HL-60/S4 (cell line): ENCODE data around the gene PRDM11.

ENCODE experiments used
- in situ Hi-C: fragments of 300-500 bp; cut with MboI; formaldehyde crosslinking; loops from 2 replicates; pipeline ENCODE4 v1.14.3; 2022; ENCODE audit warnings: low sequenced_read_pairs

The PRDM11 gene

GRCh38 chr11:45133878-45134277 is 12.6 kb upstream of the PRDM11 start:
- in situ Hi-C loops, result no loop called here

DNA sequence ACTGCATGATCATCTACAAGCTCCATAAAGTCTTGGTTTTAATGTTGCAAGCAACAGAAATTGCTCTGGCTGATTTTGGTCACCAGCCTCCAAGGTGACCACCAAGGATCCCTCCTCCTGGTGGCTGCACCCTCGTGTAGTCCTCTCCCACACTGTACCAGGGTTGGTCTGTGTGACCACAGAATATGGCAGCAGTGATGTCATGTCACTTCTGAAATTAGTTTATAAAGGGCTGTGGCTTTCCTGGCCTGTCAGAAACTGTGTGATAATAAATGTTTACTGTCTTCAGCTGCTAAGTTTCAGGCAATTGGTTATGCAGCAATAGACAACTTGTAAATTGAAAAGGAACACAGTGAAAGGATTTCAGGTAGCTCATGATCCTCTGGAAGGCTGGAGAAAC is 5.3 kb upstream of the PRDM11 start:
- in situ Hi-C loops, result no loop called here

GRCh38 chr11:45141631-45142030 is 4.8 kb upstream of the PRDM11 start:
- in situ Hi-C loops, result no loop called here

DNA sequence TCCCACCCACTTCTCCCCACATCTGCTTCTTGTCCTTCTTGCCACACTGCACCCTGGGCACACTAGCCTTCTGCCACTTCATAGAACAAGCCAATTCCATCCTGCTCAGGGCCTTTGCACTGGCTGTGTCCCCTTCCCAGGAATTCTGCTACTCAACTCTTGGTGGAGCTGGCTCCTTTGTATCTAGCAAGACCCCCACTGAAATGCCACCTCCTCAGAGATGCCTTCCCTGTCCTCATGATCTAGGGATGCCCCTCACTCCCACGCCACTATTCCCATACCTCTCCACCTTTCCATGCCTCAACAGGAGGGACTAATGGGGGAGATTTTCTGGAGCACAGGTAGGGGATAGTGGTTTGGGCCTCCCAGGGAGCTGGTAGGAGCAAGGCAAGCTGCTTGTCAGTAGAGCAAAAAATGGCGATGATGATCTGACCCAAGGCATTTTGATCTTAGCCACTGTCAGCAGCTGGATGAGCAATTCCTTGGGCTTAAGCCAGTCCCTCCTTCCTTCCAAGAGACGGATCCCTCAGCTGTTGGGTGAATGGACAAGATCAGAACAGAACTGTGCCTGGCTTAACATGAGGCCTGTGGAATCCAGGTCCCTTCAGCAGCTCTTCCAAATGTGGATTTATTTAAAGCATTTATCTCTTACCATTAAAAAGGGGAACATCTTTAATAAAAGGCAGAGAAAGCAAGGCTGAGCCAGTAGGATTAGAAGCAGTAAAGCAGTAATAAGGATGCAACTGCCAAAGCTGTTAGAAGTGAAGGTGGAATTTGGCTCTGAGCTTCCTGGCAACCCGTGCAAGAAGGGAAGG is 4.0 kb upstream of the PRDM11 start:
- in situ Hi-C loops, result no loop called here

DNA sequence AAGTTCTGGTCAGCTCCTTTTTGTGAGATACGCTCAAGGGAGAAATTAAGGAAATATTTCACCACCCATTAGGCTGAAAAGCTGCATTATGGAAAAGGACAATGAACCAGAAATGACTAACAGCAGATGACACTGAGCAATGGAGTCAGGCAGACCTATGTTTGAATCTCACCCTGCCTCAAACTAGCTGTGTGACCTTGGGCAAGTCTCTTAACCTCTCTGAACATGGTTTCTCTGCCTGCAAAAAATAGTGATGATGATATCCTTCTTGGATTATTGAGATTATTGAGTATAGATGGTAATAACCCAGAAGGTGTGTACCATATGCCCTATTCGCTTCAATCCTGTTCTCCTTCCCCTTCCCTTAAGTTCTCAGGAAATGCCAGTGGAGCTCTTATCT is 2.9 kb upstream of the PRDM11 start:
- in situ Hi-C loops, result no loop called here

DNA sequence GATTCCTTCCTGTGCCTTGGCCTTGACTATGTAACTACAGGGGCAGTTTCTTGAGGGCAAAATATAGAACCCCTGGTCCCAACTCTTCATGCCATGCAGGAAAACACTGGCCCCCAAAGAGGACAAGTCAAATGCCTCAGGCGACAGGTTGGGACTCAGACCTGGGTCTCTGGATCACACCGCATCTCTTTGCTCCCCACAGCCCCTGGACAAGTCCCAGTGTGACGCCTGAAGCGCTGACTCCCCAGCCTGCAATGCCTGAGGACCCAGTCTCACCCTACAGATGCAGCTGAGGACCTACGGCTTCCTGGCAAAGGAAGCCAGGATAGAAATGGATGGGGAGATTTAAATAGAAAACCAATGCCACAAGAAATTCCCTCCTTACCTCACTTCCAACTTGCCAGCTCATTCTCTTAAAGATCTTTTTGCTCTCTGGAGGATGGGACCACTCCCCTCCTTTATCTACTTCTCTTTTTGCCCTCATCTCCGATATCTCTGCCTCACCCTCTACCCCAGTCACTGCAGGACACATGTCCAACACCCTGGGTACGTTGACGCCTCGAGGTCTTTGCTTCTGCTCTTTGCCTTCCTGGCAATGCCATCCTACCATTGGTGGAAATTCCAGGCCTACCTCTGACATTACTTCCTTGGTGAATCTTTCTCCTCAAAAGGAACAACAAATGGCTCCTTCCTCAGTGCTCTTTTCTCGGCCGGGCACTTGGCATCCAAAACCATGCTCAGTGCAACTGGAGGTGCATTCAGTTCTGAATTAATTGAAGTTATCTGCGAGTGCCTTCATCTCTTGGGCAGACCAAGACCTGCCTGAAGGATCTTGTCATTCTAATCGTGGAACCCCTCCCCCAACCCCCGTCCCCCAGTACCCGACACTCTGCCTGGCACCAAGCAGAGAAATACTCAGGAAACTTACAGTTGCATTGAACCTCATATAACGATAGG is 2.0 kb upstream of the PRDM11 start:
- in situ Hi-C loops, result no loop called here

- in situ Hi-C loops, result no loop called here
Measured at GRCh38 chr11:45145083-45145378, 1.4 kb upstream of the PRDM11 start.

- in situ Hi-C loops, result no loop called here
Measured at GRCh38 chr11:45145379-45146071, 914 bp upstream of the PRDM11 start.

DNA sequence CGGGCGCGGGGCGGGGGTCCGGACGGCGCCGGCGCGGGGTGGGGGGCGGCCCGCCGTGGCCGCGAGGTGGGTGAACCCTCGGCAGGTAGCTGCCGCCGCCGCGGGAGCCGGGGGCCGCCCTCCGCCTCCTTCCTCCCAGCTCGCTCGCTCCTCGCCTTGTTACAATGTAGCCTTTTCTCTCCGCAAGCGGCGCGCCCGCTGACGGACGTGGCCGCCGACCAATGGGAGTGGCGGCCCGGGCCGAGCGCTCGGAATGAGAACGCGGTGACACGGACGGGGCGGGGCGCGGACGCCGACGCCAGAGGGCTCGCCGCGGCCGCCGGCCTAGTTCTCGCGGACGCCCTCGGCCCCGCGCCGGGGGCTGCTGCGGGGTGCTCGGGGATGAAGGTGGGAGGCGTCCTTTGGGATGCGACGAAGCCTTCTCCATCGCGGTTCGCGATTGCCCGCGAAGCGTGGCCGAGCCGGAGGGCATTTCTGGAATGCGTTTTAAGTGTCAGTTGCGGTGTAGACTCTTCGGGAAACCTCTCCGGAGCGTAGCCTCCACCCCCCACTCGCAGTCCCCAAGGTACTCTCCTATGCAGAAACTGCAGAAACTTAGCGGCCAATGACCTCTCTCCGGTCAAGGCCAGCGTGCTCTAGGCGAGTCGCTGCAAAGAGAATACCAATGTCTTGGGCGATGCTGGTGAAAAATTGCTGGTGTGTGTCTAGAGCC is 734 bp downstream of the PRDM11 start:
- in situ Hi-C loops, result no loop called here

- in situ Hi-C loops, result no loop called here
Measured at GRCh38 chr11:45147891-45148675, 1.6 kb downstream of the PRDM11 start.

- in situ Hi-C loops, result no loop called here
Measured at GRCh38 chr11:45149483-45150056, 3.1 kb downstream of the PRDM11 start.

DNA sequence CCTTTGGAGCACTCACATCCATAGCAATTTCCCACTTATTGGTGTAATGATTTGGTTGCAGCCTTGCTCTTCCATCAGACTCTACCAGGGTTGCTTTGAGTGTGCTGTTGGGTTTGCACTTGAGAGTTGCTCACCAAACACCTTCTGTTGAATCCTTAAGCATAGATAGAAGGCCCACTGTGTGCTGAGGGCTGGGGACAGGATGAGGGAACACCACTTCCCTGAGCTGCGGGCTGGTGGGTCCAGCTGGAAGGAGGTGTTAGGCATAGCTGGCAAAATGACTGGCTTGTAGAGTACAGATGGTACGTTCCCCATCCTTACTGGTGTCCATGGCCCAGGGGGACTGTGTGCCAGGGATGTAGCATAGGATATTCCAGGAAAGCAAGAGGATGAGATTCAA is 3.9 kb downstream of the PRDM11 start:
- in situ Hi-C loops, result no loop called here

GRCh38 chr11:45150943-45151342 is 4.5 kb downstream of the PRDM11 start:
- in situ Hi-C loops, result no loop called here

GRCh38 chr11:45151362-45151982 is 5.0 kb downstream of the PRDM11 start:
- in situ Hi-C loops, result no loop called here

DNA sequence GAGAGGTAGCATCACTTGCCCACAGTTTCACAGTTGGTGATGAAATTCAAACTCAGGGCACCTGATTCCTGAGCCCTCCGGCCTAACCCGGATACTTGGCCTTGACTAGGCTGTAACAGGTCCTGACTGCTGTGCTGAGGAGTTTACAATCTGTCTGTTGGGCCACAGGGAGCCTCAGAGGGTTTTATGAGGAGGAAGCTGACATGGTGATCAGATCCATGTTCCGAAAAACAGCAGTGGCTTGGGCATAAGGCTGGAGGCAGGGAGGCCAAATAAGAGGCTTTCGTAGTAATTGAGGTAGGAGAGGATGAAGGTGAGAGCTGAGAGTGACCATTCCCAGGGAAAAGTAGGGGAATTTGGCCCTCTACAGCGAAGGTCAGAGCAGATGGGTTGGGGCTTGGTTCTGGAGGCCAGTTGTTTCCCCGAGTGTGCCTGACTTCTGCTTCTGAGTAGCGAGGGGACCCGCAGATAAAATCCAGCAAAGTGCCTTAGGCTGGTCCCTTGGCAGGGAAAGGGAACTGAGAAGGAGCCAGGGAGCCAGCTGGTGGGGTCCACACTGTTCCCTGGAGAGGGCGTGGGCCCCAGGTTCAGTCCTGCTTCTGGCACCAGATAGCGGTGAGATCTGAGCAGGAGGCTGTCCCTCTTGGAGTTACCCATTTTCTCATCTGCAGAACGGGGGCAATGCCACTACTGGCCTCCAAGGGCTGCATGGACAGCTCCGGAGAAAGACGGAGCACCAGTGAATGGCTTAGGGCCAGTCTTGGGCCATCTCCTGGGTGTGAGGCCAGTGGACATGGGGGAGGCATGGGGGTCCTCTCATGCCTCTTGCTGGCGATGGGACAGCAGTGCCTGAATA is 6.5 kb downstream of the PRDM11 start:
- in situ Hi-C loops, result no loop called here

- in situ Hi-C loops, result no loop called here
Measured at GRCh38 chr11:45154276-45154675, 7.8 kb downstream of the PRDM11 start.

DNA sequence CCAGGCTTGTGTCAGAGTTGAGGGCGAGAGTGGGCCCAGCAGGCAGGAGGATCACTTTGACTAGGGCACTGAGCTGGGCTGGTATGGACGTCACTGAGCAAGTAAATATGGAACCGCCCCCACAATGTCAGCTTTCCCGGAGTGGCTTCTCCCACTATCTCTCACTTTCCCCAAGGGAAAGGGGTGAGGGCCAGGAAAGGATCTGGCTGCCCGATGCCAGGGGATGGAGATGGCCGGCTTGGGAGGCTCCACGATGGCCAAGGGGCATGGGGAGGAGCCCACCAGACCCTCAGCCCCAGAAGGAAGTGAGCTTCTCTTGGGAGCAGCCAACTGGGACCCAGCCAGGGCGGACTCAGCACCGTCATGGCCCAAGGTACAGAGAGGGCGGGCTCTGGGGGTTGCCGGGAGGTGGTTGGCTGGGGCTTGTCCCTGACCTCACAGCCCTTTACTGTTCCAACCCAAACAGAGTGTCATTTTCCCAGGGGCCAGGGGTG is 8.7 kb downstream of the PRDM11 start:
- in situ Hi-C loops, result no loop called here

DNA sequence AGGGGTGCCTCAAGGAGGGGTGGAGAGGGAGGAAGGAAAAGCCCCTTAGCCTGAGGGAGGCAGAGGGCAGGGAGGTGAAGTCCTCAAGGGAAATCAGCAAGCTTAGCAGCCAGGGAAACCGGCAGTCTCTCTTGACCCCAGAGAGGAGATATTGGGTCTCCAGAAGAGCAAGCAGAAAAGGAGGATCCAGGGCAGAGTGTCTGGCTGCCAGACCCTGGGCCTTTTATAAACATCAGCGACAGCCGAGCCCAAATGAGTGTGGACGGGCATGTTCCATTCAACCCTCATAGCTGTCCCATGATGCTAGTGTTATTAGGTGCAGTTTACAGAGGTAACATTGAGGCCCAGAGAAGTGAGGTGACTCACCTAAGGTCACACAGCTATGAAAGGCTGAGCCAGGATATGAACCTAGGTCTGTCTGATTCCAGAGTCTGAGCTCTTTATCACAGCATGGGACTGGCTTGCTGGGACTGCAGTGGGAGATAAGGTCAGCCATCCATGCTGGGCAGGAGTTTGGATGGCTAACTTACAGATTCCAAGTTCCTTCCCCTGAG is 9.3 kb downstream of the PRDM11 start:
- in situ Hi-C loops, result no loop called here
